Lower lobe of right lung (tissue), 2 donors: ENCODE data around the gene DEPDC1. TPM values are rescaled to one million over a fixed set of nuclear protein-coding genes. Genes with fewer than 3 reads are reported as not detected.
"Not testable (repeated sequence)": the region's sequence is repeated elsewhere in the genome, so short reads cannot be mapped to it uniquely, and the experiment has no call there.

Experiments
- ATAC-seq, 2 donors: fragments of 200-7000 bp; cut with Tn5 transposase; one replicate each; pipeline ENCODE4 v1.9.1; 2020 to 2022; ENCODE audit warnings: mild to moderate bottlenecking in 2 of 2, moderate library complexity in 2 of 2
- DNase-seq: peaks from one replicate; pipeline ENCODE4 v3.0.0-alpha.2; 2020
- H3K27ac ChIP-seq: fragments of 200-600 bp; one replicate; pipeline ENCODE4 v1.8.0; 2022
- H3K27me3 ChIP-seq: fragments of 200-600 bp; one replicate; pipeline ENCODE4 v1.8.0; 2022; ENCODE audit warnings: low read depth
- H3K36me3 ChIP-seq: fragments of 200-600 bp; one replicate; pipeline ENCODE4 v1.8.0; 2022; ENCODE audit warnings: mild to moderate bottlenecking
- H3K4me1 ChIP-seq: fragments of 200-600 bp; one replicate; pipeline ENCODE4 v1.8.0; 2022
- H3K4me3 ChIP-seq: fragments of 200-600 bp; one replicate; pipeline ENCODE4 v1.8.0; 2022; ENCODE audit warnings: mild to moderate bottlenecking
- H3K9me3 ChIP-seq: fragments of 200-600 bp; one replicate; pipeline ENCODE4 v1.8.0; 2022
- intact Hi-C: fragments of 100-400 bp; cut with DNase I; formaldehyde crosslinking; loops from one replicate; pipeline ENCODE4 v1.11.0; 2022
- total RNA-seq: library from RNA; stranded (reverse); fragmentation: NEBNext Ultra II Directional; extraction: Animal tissue kit (Norgen Biotek cat#: 25700); gene quantifications from one replicate; pipeline ENCODE4 v1.2.1, GENCODE V29; 2021
- TF ChIP-seq, protein P1 (sequence below): fragments of 200-600 bp; IDR thresholded peaks from one replicate; pipeline ENCODE4 v1.8.0; 2022; ENCODE audit warnings: antibody characterized with exemption, mild to moderate bottlenecking
- donor health status: DM: no; HTN: yes; CAD: no; lungs with severe emphysema.

The DEPDC1 gene
- total RNA-seq, 1 donor from 2014 or later: 1.2 TPM

DNA sequence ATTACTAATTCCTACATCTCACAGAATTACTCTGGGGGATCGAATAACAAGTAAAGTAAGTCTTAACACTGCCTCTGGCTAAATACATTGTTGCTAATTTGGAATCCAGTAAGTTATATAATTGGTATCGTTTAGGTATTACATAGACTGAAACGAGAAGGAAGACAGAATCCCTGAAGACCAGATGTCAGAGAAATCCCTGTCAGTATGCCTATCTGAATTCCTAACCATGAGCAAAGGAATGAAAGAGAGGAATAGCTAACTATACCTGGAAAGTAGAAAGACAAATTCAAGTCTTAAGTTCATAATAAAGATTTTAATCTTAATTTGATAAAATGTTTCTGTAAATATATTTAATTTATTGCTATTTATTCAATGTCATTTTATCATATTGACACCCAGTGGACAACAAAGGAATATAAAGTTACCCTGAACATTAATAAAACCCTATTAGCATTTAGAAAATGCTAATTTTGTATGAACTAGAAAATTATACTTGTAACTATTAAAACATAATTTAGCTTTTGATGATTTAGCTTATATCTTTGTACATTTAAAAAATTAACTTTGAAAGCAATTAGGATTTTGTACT, 11.4 kb downstream of the DEPDC1 start:
- ATAC-seq: no peak

DNA sequence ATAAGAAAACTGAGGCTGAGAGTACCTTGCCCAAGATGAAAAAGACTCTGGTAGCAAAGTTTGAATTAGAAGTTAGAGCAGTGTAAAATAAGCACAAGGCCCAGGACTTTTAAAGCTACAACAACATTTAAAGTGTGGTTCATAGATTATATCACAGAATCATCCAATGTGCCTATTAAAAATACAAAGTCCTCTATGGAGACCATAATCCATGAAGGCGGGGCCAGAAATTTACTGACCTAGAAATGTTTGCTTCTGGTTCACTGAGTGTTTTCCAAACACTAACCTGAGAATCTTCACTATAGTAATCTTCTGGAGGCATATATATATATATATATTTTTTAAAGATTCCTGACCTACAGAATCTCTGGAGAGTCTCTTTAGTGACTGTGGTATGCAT, 12.3 kb downstream of the DEPDC1 start:
- DNase-seq (no peak), ATAC-seq (no peak)
- Histone ChIP-seq H3K9me3 (no peaks in the 10 kb centered on the region), H3K27ac (no peak overlapping the region), H3K36me3 (no peaks in the 10 kb centered on the region), H3K4me1 (no peaks in the 10 kb centered on the region), H3K27me3 (no peaks in the 10 kb centered on the region), H3K4me3 (no peak overlapping the region)
- TF ChIP-seq, protein P1, sequence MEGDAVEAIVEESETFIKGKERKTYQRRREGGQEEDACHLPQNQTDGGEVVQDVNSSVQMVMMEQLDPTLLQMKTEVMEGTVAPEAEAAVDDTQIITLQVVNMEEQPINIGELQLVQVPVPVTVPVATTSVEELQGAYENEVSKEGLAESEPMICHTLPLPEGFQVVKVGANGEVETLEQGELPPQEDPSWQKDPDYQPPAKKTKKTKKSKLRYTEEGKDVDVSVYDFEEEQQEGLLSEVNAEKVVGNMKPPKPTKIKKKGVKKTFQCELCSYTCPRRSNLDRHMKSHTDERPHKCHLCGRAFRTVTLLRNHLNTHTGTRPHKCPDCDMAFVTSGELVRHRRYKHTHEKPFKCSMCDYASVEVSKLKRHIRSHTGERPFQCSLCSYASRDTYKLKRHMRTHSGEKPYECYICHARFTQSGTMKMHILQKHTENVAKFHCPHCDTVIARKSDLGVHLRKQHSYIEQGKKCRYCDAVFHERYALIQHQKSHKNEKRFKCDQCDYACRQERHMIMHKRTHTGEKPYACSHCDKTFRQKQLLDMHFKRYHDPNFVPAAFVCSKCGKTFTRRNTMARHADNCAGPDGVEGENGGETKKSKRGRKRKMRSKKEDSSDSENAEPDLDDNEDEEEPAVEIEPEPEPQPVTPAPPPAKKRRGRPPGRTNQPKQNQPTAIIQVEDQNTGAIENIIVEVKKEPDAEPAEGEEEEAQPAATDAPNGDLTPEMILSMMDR: no peak
- intact Hi-C loops: no loop called here

More for the DNA sequence above, 11.4 kb downstream of the DEPDC1 start:
- DNase-seq: no peak
- Histone ChIP-seq H3K4me1 (no peaks in the 10 kb centered on the region), H3K9me3 (no peaks in the 10 kb centered on the region), H3K4me3 (no peak overlapping the region), H3K27me3 (no peaks in the 10 kb centered on the region), H3K36me3 (no peaks in the 10 kb centered on the region), H3K27ac (no peak overlapping the region)
- intact Hi-C loops: no loop called here
- TF ChIP-seq, protein P1: no peak

DNA sequence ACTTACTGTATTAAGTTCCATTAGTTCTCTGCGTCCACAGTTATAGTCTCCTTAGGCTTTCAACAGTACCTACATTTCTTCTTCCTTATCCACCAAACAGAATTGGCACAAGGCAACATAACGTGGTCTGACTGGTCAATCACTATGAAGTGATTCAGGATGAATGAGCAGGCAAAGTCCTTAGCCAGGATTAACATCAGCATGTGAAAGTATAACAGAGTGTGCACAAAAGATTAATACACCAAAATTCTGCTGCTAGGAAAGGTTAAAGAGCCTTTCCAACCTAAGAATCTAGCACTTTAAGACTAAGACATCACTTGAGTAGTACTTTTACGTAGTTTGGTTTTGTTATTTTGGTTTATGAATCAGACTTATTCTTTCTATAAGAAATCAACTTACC, 15.8 kb downstream of the DEPDC1 start:
- Histone ChIP-seq H3K27me3 (no peaks in the 10 kb centered on the region), H3K4me1 (no peaks in the 10 kb centered on the region), H3K36me3 (no peaks in the 10 kb centered on the region), H3K27ac (no peak overlapping the region), H3K9me3 (no peaks in the 10 kb centered on the region), H3K4me3 (no peak overlapping the region)
- intact Hi-C loops: no loop called here
- no peak for DNase-seq
- ATAC-seq: no peak
- TF ChIP-seq, protein P1: no peak

DNA sequence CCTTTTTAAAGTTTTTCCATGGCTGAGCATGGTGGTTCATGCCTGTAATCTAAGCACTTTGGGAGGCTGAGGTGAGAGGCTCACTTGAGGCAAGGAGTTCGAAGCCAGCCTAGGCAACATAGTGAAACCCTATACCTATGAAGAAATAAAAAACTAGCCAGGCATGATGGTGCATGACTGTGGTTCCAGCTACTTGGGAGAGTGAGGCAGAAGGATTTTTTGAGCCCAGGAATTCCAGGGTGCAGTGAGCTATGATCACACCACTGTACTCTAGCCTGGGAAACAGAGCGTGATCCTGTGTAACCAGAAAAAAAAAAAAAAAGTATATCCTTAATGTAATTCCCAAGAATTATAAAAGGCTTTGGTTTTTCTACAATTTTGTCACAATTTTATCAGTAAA, 17.4 kb downstream of the DEPDC1 start:
- no peaks in the 10 kb centered on the region for H3K9me3 ChIP-seq
- no peaks in the 10 kb centered on the region for H3K4me1 ChIP-seq
- TF ChIP-seq, protein P1: no peak
- ATAC-seq (no peak), DNase-seq (no peak)
- no peaks in the 10 kb centered on the region for H3K36me3 ChIP-seq
- H3K4me3 ChIP-seq: no peak overlapping the region
- intact Hi-C loops: no loop called here
- no peak overlapping the region for H3K27ac ChIP-seq
- no peaks in the 10 kb centered on the region for H3K27me3 ChIP-seq

DNA sequence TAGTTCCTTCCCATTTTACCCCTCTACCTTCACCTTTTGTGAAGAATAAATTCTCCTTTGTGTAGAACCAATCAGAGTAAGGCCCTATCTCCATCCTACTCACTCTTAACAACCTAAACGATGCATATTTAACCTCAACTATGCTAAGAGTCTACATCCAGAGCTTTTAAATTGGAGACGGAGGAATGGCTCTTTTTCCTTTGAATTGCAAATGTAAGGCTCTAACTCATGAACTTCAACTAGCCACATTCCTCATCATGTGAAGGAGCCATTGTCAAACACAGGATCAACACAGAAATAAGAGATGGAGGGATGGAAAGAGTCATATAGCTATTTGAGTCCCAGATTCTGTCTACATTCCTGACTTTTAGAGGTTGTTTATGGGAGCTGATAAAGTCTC, 18.2 kb downstream of the DEPDC1 start:
- intact Hi-C loops: no loop called here
- no peaks in the 10 kb centered on the region for H3K4me1 ChIP-seq
- H3K27ac ChIP-seq: no peak overlapping the region
- H3K9me3 ChIP-seq: no peaks in the 10 kb centered on the region
- H3K27me3 ChIP-seq: no peaks in the 10 kb centered on the region
- no peaks in the 10 kb centered on the region for H3K36me3 ChIP-seq
- TF ChIP-seq, protein P1: no peak
- H3K4me3 ChIP-seq: no peak overlapping the region
- no peak for DNase-seq
- ATAC-seq: no peak

GRCh38 chr1:68476626-68477025, 20.3 kb downstream of the DEPDC1 start:
- H3K36me3 ChIP-seq, H3K4me1 ChIP-seq, H3K4me3 ChIP-seq, DNase-seq, H3K27ac ChIP-seq, ATAC-seq, H3K9me3 ChIP-seq, intact Hi-C loops, H3K27me3 ChIP-seq: not testable (repeated sequence)
